HFF-Myc (cell line): Measurements from ENCODE around the gene SCAMP2.
"Not testable (repeated sequence)": the region's sequence is repeated elsewhere in the genome, so short reads cannot be mapped to it uniquely, and the experiment has no call there.

ENCODE experiments used
- DNase-seq: peaks from one replicate; pipeline ENCODE4 v3.0.0-alpha.2; 2011; ENCODE audit warnings: low read depth; ENCODE audit errors: extremely low read depth
- H3K4me3 ChIP-seq: replicated peaks from 2 replicates; pipeline ENCODE4 v1.5.1; 2011; ENCODE audit warnings: low read depth, mild to moderate bottlenecking, control low read depth, low read length
- TF ChIP-seq, protein P1 (sequence below): IDR thresholded peaks from 2 replicates; pipeline ENCODE4 v1.5.1; 2012; ENCODE audit warnings: mild to moderate bottlenecking, low read depth, low read length, control low read depth; ENCODE audit errors: missing control alignments

SCAMP2 gene, protein sequence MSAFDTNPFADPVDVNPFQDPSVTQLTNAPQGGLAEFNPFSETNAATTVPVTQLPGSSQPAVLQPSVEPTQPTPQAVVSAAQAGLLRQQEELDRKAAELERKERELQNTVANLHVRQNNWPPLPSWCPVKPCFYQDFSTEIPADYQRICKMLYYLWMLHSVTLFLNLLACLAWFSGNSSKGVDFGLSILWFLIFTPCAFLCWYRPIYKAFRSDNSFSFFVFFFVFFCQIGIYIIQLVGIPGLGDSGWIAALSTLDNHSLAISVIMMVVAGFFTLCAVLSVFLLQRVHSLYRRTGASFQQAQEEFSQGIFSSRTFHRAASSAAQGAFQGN

DNA sequence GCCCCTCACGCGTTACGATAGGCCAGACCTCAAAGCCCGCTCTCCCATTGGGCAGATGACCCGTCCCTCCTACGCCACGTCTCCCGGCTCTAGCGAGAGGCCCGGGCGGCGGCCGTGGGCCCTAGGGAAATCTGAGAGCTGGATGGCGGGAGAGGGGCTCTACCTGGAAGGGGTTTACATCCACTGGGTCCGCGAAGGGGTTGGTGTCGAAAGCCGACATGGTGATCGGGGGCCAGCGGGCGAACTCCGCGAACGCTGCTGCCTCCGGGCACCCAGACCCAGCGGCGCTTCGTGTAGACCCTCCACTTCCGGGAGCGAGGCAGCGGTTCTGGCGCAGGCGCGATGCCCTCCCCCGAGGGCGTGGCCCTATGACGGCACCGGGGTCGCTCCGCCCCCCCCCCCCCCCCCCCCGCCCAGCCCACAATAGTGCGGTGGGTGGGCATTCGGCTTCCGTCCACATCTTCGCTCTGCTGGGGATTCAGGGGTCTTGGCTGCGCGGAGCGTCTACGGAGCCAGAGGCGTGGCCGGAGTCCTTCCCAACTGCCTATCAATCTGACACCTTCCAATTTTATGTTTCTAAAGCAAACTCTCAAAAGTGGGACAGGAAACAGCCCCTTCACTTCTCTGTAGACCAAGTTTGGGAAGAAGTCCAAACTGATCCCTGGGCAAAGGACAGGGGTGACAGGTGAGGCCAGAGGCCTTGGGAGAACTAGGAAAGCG, at the start of gene SCAMP2:
SCAMP2 (minus strand) TSS at position 330 of the 720 bp plus-strand sequence; CDS start at position 220, 110 bp downstream.
- TF ChIP-seq, protein P1, sequence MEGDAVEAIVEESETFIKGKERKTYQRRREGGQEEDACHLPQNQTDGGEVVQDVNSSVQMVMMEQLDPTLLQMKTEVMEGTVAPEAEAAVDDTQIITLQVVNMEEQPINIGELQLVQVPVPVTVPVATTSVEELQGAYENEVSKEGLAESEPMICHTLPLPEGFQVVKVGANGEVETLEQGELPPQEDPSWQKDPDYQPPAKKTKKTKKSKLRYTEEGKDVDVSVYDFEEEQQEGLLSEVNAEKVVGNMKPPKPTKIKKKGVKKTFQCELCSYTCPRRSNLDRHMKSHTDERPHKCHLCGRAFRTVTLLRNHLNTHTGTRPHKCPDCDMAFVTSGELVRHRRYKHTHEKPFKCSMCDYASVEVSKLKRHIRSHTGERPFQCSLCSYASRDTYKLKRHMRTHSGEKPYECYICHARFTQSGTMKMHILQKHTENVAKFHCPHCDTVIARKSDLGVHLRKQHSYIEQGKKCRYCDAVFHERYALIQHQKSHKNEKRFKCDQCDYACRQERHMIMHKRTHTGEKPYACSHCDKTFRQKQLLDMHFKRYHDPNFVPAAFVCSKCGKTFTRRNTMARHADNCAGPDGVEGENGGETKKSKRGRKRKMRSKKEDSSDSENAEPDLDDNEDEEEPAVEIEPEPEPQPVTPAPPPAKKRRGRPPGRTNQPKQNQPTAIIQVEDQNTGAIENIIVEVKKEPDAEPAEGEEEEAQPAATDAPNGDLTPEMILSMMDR = no peak
- H3K4me3 ChIP-seq = peak within 1 kb of the TSS; percentile 52
- peak; percentile 75 for DNase-seq

DNA sequence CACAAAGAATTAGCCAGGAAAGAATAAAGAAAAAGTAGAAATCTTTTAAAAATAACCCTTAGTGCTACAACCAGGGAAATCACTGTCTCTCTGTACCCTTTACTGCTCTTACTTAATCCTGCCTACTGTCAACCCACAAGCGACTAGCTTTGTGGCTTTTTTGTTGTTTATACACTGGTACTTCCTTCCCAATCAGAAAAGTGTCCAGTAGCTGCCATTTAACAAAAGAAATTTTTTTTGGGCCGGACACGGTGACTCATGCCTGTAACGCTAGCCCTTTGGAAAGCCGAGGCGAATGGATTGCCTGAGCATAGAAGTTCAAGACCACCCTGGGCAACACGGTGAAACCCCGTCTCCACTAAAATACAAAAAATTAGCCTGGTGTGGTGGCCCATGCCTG, 47.3 kb upstream of the SCAMP2 start:
- no peak overlapping the region for H3K4me3 ChIP-seq
- no peak for DNase-seq
- TF ChIP-seq, protein P1 = no peak

DNA sequence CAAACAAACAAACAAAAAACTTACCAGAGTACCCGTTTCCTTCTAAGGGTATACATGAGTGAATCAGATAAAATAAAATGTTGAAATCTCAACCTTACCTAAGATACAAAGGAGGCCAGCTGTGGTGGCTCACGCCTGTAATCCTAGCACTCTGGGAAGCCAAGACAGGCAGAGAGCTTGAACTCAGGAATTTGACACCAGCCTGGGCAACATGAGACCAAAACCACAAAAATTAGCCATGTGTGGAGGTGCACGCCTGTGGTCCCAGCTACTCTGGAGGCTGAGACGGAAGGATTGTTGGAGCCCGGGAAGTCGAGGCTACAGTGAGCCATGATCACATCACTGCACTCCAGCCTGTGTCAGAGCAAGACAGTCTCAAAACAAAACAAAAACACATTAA, 44.5 kb upstream of the SCAMP2 start:
- no peak overlapping the region for H3K4me3 ChIP-seq
- no peak for DNase-seq
- TF ChIP-seq, protein P1 = no peak

DNA sequence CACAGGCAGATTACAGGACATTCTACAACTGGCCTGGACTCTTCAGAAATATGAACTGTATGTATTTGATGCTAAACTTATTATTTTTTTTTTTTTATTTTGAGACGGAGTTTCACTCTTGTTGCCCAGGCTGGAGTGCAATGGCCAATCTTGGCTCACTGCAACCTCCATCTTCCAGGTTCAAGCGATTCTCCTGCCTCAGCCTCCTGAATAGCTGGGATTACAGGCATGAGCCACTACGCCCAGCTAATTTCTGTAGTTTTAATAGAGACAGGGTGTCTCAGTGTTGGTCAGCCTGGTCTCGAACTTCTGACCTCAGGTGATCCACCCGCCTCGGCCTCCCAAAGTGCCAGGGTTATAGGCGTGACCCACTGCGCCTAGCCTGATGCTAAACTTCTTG, 40.6 kb upstream of the SCAMP2 start:
- H3K4me3 ChIP-seq, DNase-seq: not testable (repeated sequence)

DNA sequence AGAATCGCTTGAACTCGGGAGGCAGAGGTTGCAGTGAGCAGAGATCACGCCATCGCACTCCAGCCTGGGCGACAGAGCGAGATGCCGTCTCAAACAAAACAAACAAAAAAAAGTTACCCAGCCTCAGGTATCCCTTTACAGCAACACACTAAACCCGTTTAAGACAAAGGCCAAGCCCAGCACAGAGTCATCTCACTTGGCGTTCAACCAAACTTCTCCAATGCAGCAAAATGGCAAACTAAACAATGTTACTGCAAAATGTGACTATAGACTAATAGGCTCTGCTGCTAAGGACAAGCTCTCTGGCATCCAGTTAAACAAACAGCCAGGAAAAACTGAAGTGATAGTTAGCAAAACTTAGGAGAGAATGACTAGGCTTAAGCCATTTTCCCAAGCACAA, 39.9 kb upstream of the SCAMP2 start:
- no peak overlapping the region for H3K4me3 ChIP-seq
- no peak for DNase-seq
- TF ChIP-seq, protein P1 = no peak

DNA sequence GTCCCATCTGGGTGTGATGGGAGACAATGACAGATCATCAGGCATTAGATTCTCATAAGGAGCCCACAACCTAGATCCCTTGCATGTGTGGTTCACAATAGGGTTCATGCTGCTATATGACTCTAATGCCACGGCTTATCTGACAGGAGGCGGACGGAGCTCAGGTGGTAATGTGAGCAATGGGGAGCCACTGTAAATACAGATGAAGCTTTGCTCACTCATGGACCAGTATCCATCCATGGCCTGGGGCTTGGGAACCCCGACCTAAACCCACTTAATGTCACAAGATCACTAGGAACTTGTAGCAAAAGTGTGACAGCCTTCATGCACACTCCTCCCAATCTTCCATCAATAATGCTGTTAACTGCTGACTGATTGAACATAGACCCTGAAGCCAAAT, 35.5 kb upstream of the SCAMP2 start:
- TF ChIP-seq, protein P1 = no peak
- H3K4me3 ChIP-seq = no peak overlapping the region
- no peak for DNase-seq

DNA sequence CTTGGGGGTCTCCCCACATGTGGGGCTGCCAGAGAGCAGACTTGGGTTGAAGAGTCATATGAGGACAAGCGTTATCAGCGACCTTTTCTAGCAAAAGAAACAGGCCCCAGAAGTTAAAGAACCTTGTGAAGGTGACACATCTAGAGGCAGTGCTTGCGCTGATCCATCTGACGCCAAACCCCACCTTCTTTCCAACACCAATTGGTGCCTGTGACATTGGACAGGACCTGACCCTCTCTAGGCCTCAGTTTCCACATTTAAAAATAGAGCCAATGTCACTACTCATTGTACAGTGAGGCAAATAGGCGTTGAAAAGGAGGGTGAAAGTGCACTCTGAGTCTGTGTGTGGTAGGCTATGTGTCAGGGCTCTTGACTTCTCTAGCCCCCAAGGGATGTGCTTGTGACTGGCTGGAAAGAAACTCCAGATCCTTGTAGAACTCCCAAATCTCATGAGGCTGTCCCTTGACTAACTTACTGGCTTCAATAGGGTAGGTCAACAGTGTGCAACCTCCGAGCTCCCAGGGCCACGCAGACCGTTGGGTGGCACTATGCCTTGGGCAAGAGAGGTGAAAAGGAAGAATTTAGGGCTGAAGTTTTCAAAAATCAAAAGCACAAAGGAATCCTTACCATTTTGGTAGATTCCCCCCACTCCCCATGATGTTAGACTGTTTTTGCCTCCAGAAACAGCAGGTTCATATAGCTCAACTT, 34.2 kb upstream of the SCAMP2 start:
- TF ChIP-seq, protein P1 = no peak
- no peak for DNase-seq
- H3K4me3 ChIP-seq = peak overlapping the region; percentile 84
